HG03378 (cell line): ENCODE data around the gene ADCY5.

Experiments used
- ATAC-seq: cut with Tn5 transposase; IDR thresholded peaks from one replicate; pipeline ENCODE4 v1.9.1; 2021; ENCODE audit warnings: mild to moderate bottlenecking, moderate library complexity; ENCODE audit not compliant: unreplicated experiment

Gene ADCY5

GRCh38 chr3:123372686-123373473 lies 76.0 kb downstream of the ADCY5 start:
- ATAC-seq: no peak

DNA sequence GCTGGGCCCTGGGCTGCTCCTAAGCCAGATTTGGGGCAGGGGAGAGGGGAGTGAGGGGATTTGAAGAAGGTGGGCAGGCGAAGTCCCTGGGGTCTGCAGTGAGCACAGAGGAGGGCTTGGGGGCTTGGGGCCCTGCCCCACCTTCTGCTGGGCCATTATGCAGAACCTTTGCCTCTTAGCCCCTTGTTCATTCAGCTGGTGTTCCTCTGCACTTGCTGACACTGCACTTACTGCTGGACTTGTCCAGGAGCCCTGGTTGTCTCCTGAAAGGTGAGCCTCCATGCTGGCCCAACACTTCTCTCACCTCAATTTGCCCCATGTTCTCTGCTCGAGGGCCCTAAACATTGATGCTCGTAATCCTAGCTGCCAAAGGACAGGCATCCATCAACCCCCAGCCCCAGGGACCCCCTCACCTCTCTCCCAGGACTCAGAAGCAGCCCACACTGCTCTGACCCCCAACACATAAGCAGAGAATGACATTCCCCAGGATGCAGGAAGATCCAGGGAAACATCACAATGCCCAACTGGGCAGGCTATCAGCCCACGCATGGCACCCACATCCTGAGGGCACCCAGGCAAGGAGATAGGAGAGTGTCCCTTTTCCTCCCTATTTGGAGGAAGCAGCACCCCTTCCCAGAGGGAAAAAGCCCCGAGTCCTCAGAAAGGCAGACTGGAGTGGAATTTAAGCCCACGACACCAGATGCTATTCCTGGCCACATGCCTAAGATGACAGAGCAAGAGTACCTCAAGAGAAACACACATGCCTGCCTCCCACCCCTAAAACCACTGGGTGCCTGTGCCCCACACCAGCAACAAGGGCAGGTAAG lies 76.8 kb downstream of the ADCY5 start:
- no peak for ATAC-seq

GRCh38 chr3:123371426-123371825 lies 77.5 kb downstream of the ADCY5 start:
- no peak for ATAC-seq

- no peak for ATAC-seq
These were observed 78.1 kb downstream of the ADCY5 start for GRCh38 chr3:123370819-123371218.

- ATAC-seq: no peak
These were observed 79.8 kb downstream of the ADCY5 start for GRCh38 chr3:123369085-123369484.

- no peak for ATAC-seq
These were observed 81.3 kb downstream of the ADCY5 start for GRCh38 chr3:123367467-123368154.

DNA sequence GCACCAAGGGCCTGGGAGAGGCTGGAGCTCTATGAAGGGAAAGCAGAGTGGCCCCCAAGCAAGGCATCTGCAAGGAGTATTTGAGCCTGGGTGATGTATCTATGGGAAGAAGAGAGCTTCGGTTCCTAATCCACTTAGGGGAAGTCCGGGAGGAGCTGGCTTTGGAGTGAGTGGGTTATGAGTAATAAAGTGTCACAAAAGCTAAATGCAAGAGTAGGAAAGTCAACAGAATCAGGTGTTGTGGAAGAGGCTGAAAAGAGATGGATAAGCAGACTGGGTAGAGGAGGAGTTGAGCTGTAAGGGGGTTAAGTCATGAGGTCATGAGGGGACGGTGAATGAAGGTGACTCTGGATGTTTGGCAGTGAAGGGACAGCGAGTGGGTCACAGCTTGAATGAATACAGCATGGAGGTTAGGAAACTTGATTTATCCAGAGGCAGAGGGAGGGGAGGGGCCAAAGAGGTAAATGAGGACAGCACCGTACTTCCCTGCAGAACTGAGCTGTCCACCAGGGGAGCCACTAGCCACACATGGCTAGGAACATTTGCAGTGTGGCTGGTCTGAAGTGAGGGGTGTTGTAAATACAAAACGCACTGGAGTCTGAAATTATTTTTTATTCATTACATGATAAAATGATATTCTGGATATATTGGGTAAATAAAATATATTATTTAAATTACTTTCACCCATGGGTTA lies 83.3 kb downstream of the ADCY5 start:
- no peak for ATAC-seq

DNA sequence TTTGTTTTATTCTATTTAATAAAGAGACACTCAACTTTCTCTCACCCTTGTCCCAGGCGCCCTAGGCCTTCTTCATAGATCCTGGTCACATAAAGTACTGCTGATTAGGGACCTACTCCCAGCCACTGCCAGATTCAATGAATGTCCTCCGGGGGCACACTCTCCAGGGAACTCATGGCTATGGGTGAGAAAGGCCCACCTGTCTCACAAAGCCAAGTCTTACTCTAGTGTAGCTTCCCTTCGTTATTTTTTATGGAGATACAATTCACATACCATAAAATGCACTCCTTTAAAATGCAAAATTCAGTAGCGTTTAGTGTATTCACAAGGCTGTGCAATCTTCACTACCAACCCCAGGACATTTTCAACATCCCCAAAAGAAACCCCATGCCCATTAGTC lies 87.8 kb downstream of the ADCY5 start:
- ATAC-seq: no peak

GRCh38 chr3:123357275-123357674 lies 91.6 kb downstream of the ADCY5 start:
- ATAC-seq: no peak

- no peak for ATAC-seq
These were observed 95.0 kb downstream of the ADCY5 start for GRCh38 chr3:123353850-123354233.

GRCh38 chr3:123353227-123353849 lies 95.6 kb downstream of the ADCY5 start:
- no peak for ATAC-seq

DNA sequence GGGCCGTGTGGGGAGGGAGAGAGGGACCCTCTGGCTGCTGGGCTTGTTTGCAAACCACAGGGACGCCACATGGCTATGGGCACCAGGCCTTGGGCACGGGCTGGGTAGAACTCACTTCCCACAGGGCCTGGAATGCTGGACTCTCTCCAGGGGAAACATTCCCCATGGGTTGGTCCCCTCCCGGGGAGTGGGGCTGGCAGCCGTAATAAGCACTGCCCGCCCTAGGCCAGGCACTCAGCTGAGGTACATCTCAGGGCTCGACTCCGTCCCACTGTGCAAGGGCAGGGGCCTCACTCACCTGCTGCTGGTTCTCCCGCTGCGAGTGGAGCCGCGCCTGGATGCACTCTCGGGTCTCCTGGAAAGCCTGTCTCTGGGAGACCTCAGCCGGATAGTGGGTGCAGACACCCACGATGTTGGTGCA lies 96.7 kb downstream of the ADCY5 start:
- ATAC-seq: no peak

- no peak for ATAC-seq
These were observed 97.4 kb downstream of the ADCY5 start for GRCh38 chr3:123351501-123351900.

- no peak for ATAC-seq
These were observed 97.9 kb downstream of the ADCY5 start for GRCh38 chr3:123350971-123351370.

- ATAC-seq: no peak
These were observed 99.1 kb downstream of the ADCY5 start for GRCh38 chr3:123349566-123350435.

DNA sequence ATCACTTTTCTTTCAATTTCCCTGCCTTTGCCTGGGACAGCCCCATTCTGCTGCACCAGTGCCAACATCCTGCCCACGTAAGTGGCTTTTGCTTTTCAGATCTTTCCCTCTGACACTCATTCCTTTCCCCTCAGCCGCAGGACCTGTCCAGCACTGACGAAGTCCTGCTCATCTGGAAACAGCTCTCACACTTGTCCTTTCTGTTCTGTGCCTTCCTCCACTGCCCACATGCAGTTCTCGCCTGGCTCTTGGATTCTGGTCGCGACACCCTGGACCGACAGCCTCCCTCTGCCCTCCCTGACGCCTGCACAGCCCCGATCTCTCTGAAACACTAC lies 99.7 kb downstream of the ADCY5 start:
- ATAC-seq: no peak

GRCh38 chr3:123348471-123349200 lies 100.3 kb downstream of the ADCY5 start:
- ATAC-seq: no peak

GRCh38 chr3:123347691-123348264 lies 101.1 kb downstream of the ADCY5 start:
- ATAC-seq: no peak

DNA sequence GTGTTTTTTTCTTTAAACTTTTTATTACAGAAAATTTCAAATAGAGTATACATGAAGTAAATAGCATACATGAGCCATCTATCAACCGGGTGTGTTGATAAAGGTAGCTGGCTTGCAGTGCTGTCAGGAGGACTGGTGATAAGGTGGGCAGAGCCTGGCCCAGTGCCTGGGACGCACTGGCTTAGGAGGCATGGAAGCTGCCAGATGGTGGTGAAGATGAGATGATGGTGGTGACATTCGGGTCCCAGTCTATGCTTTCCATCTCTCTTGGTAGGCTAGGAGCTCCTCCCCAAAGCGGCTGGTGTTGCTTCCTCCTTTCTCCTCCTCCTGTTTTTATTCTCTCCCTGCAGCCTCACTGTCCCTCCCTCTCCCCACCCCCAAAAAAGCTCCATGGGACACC lies 101.7 kb downstream of the ADCY5 start:
- ATAC-seq: no peak
